Anterior cingulate cortex (tissue), 58 donors: ENCODE measurements around the gene PSD.
A peak's percentile ranks its signal among the peaks of the same experiment; 100 is the strongest.

Experiments
- DNase-seq, 58 donors: peaks; one replicate each; lab custom pipeline; 2025; lab: John Stamatoyannopoulos, UW

Gene PSD

GRCh38 chr10:102395400-102396316 is 22.9 kb downstream of the PSD start, which contains the start of gene NFKB2:
TSS of gene NFKB2 (plus strand) at chr10:102395705. CDS start at chr10:102395960, 255 bp downstream.
- peak in 54 of 58 donors; percentile 12 to 83 (median 64) for DNase-seq

- no peak for DNase-seq
Observed at GRCh38 chr10:102394801-102395399, 23.7 kb downstream of the PSD start.

- DNase-seq: peak in 54 of 58 donors; percentile 53 to 94 (median 81)
Observed at GRCh38 chr10:102394079-102394800, 24.3 kb downstream of the PSD start.

GRCh38 chr10:102393411-102394078 is 25.0 kb downstream of the PSD start:
- peak in 1 of 58 donors; percentile 76 for DNase-seq

GRCh38 chr10:102392306-102392705 is 26.3 kb downstream of the PSD start:
- no peak for DNase-seq

GRCh38 chr10:102389894-102390293 is 28.7 kb downstream of the PSD start:
- DNase-seq: no peak

- DNase-seq: no peak
Observed at GRCh38 chr10:102384606-102385429, 33.8 kb downstream of the PSD start.

- DNase-seq: no peak
Observed at GRCh38 chr10:102384053-102384452, 34.5 kb downstream of the PSD start.

GRCh38 chr10:102382871-102383270 is 35.7 kb downstream of the PSD start:
- no peak for DNase-seq

GRCh38 chr10:102381983-102382382 is 36.6 kb downstream of the PSD start:
- no peak for DNase-seq

GRCh38 chr10:102379383-102379782 is 39.2 kb downstream of the PSD start:
- no peak for DNase-seq

- no peak for DNase-seq
Observed at GRCh38 chr10:102376901-102377300, 41.7 kb downstream of the PSD start.

GRCh38 chr10:102375867-102376266 is 42.7 kb downstream of the PSD start:
- DNase-seq: no peak

GRCh38 chr10:102375250-102375649 is 43.3 kb downstream of the PSD start:
- DNase-seq: no peak

GRCh38 chr10:102371295-102371694 is 47.3 kb downstream of the PSD start:
- DNase-seq: no peak

GRCh38 chr10:102368077-102368476 is 50.5 kb downstream of the PSD start:
- DNase-seq: no peak

- DNase-seq: no peak
Observed at GRCh38 chr10:102367441-102367840, 51.1 kb downstream of the PSD start.

GRCh38 chr10:102358712-102359382 is 59.7 kb downstream of the PSD start:
- no peak for DNase-seq

GRCh38 chr10:102354451-102354850 is 64.1 kb downstream of the PSD start:
- no peak for DNase-seq
